GM18511 (cell line): Measurements from ENCODE around the gene CORO6.

Source experiments
- ATAC-seq: cut with Tn5 transposase; IDR thresholded peaks from one replicate; pipeline ENCODE4 v1.9.1; 2021; ENCODE audit warnings: mild to moderate bottlenecking, moderate library complexity; ENCODE audit not compliant: unreplicated experiment

CORO6 gene

GRCh38 chr17:29633886-29634285 is 11.2 kb upstream of the CORO6 start:
- ATAC-seq: no peak

- no peak for ATAC-seq
Measured at GRCh38 chr17:29630630-29631193, 8.0 kb upstream of the CORO6 start.

- ATAC-seq: no peak
Measured at GRCh38 chr17:29629839-29630238, 7.1 kb upstream of the CORO6 start.

- no peak for ATAC-seq
Measured at GRCh38 chr17:29628644-29629043, 5.9 kb upstream of the CORO6 start.

- ATAC-seq: no peak
Measured at GRCh38 chr17:29627951-29628350, 5.2 kb upstream of the CORO6 start.

- no peak for ATAC-seq
Measured at GRCh38 chr17:29625037-29625750, 2.5 kb upstream of the CORO6 start.

GRCh38 chr17:29624586-29624985 is 1.9 kb upstream of the CORO6 start:
- ATAC-seq: no peak

- ATAC-seq: no peak
Measured at GRCh38 chr17:29623283-29623647, 553 bp upstream of the CORO6 start.

- no peak for ATAC-seq
Measured at GRCh38 chr17:29621751-29622194, 939 bp downstream of the CORO6 start.

GRCh38 chr17:29620779-29621500 is 1.8 kb downstream of the CORO6 start:
- ATAC-seq: no peak

GRCh38 chr17:29620271-29620670 is 2.4 kb downstream of the CORO6 start:
- ATAC-seq: no peak

- ATAC-seq: no peak
Measured at GRCh38 chr17:29619251-29619650, 3.5 kb downstream of the CORO6 start.

- no peak for ATAC-seq
Measured at GRCh38 chr17:29618272-29619065, 4.2 kb downstream of the CORO6 start.

- peak; percentile 5 for ATAC-seq
Measured at GRCh38 chr17:29617481-29618271, 5.0 kb downstream of the CORO6 start.

- ATAC-seq: peak; percentile 64
Measured at GRCh38 chr17:29617125-29617480, 5.6 kb downstream of the CORO6 start.

GRCh38 chr17:29616300-29617048 is 6.2 kb downstream of the CORO6 start:
- ATAC-seq: no peak

GRCh38 chr17:29615492-29616299 is 7.0 kb downstream of the CORO6 start:
- no peak for ATAC-seq

- ATAC-seq: no peak
Measured at GRCh38 chr17:29615048-29615385, 7.7 kb downstream of the CORO6 start.

GRCh38 chr17:29614349-29615047 is 8.2 kb downstream of the CORO6 start:
- no peak for ATAC-seq
